LNCaP clone FGC (cell line): ENCODE data around the gene SORL1.
A peak's percentile ranks its signal among the peaks of the same experiment; 100 is the strongest.

ENCODE experiments used
- DNase-seq: peaks from one replicate; pipeline ENCODE4 v3.0.0-alpha.2; 2011; ENCODE audit warnings: low read depth
- H3K4me3 ChIP-seq: 2 replicates; pipeline ENCODE4 v1.5.1; 2011; ENCODE audit warnings: mild to moderate bottlenecking, low read depth, low read length, control low read depth
- TF ChIP-seq, protein P1 (sequence below): IDR thresholded peaks from 2 replicates; pipeline ENCODE4 v1.5.1; 2012; ENCODE audit warnings: mild to moderate bottlenecking; ENCODE audit not compliant: control insufficient read depth, insufficient read depth; ENCODE audit errors: extremely low read depth

Gene SORL1

DNA sequence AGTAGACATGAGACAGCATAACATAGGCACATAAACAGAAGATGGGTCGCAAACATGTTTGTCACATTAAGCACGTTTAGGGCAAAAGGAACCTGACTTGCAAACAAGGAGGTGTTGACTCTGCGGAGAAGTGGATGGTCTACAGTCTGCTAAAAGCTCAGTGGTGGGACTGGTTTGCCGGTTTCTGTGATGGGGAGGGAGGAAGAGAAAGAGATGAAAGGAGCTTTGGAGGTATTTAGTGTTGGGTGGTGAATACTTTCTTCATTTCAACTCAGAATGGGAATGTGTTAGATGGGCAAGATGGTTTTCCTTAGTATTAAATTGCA lies 192.0 kb downstream of the SORL1 start:
- H3K4me3 ChIP-seq, result no peak overlapping the region
- DNase-seq, result no peak
- TF ChIP-seq, protein P1, sequence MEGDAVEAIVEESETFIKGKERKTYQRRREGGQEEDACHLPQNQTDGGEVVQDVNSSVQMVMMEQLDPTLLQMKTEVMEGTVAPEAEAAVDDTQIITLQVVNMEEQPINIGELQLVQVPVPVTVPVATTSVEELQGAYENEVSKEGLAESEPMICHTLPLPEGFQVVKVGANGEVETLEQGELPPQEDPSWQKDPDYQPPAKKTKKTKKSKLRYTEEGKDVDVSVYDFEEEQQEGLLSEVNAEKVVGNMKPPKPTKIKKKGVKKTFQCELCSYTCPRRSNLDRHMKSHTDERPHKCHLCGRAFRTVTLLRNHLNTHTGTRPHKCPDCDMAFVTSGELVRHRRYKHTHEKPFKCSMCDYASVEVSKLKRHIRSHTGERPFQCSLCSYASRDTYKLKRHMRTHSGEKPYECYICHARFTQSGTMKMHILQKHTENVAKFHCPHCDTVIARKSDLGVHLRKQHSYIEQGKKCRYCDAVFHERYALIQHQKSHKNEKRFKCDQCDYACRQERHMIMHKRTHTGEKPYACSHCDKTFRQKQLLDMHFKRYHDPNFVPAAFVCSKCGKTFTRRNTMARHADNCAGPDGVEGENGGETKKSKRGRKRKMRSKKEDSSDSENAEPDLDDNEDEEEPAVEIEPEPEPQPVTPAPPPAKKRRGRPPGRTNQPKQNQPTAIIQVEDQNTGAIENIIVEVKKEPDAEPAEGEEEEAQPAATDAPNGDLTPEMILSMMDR, result no peak

DNA sequence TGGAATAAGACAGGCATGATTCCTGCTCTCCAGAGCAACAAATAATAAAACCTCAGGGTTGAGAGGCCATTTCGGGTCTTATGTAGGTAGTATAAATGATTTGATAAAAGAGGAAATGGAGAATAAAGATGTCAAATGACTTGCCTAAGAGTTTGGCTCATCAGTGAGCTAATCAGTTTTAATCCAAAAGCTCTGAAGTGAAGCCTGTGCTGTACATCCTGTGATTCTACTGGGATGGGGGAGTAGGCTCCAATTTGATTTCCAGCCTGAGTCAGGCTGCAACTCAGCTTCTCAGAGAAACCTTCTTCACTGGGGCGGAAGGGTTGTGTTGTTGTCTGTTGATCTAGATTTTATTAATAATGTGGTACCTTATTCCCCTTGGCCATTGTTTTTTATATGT lies 192.9 kb downstream of the SORL1 start:
- TF ChIP-seq, protein P1, result no peak
- H3K4me3 ChIP-seq, result no peak overlapping the region
- no peak for DNase-seq

DNA sequence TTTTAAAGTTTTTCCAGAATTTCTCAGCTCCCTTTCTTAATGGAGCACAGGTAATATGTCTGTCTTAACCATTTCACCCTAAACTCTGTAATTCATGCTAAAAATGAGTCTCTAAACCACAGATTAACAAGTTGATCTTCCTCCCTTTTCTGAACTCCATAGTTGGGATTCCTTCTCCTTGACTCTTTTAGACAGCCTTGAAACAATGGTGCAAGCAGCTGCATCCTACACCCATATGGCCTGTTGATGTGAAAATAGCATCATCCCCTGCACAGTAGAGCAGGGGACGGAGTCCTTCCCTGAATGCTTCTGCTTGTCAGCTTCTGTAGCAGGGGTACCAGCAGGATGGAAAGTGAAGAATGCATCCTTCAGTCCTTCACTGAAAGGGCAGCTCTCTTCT lies 193.5 kb downstream of the SORL1 start:
- H3K4me3 ChIP-seq, result no peak overlapping the region
- DNase-seq, result no peak
- TF ChIP-seq, protein P1, result no peak

DNA sequence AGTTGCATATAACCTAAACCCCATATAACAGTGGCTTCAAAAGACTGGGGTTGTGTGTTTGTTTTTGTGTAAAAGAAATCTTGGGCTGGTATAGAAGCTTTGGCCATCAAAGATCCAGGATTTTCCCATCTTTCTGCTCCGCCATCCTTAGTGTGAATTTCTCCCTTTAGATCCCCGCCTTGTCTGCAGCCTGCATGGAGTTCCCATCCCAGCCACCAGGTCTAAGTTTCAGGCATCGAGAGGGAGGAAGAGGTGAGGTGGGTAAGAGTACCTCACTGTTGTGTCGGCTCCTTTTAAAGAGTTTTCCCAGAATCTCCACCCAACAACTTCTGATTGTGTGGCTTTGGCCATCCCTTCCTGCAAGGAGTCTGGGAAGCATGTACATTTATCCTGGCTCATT lies 196.2 kb downstream of the SORL1 start:
- no peak overlapping the region for H3K4me3 ChIP-seq
- no peak for DNase-seq
- TF ChIP-seq, protein P1, result no peak

DNA sequence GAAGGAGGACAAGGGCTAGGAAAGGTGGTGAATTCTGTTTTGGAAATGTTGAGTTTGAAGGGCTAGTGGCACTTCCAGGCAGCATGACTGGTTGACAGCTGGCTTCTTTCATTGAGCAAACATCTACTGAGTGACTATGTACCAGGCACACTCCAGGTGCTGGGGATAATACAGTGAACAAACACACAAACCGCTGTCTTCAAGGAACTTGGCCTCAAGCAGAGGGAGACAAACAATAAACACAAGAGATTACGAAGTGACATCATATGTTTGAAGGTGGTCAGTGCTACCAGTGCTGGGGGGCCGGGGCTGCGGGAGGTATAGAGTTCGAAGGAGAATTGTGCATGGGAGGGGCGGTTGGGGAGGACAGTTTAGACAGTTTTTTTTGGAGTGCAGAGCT lies 197.7 kb downstream of the SORL1 start:
- DNase-seq, result peak; percentile 92
- TF ChIP-seq, protein P1, result no peak
- H3K4me3 ChIP-seq, result no peak overlapping the region

DNA sequence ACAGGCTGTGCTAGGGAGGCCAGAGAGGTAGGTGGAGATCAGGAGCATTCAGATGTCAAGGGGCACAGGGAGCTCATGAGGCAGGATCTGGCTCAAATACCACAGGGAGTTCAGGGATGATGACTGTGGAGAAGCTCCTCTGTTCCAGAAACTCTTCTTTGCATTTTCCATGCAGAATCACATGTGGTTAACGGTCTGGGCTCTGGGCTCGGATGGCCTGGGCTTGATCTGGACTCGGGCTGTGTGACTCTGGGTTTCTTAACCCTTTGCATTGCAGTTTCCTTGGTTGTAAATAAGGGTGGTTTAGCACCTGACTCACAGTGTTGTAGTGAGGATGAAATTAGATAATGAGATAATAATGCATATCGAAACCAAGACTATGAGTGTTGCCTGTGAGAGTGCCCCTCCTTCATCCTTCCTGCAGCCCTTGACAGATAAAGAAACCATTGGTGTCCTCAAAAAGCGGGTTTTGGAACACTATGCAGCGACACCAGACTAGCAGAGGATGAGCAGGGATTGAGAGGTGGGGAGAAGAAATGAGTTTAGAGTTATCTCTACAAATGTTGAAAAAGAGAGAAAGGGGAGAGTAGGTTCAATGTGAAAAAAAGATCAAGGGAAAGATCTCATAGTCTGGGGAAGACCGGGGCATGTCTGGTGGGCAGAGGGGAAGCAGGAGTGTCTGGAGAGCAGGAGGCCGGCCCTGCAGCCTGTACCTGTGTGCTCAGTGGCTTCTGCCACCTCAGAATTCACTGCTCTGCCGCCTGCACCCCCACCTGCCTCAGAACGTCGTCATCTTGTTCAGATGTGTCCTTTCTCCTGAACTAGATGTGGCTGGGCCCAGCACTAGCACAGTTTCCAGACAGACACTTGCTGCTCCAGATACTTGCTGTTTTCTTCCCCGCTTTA lies 198.5 kb downstream of the SORL1 start:
- TF ChIP-seq, protein P1, result no peak
- DNase-seq, result no peak
- no peak overlapping the region for H3K4me3 ChIP-seq

DNA sequence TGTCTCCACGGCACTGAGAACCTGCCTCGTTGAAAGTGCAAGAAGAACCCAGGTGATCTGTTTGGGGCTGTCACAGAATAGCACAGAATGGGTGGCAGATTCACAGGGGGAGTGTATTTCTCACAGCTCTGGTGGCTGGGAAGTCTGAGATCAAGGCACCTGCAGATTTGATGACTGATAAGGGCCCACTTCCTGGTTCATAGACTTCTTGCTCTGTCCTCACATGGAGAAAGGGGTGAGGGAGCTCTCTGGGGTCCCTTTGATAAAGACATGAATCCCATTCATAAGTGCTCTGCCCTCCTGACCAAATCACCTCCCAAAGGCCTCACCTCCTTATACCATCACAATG lies 199.1 kb downstream of the SORL1 start:
- H3K4me3 ChIP-seq, result no peak overlapping the region
- DNase-seq, result no peak
- TF ChIP-seq, protein P1, result no peak
